Karpas-422 (cell line): ENCODE measurements around the gene TMCO4. TPM values are rescaled to one million over a fixed set of nuclear protein-coding genes. Genes with fewer than 3 reads are reported as not detected.

Experiments used
- DNase-seq: peaks from one replicate; pipeline ENCODE4 v3.0.0-alpha.2; 2015
- H2AFZ ChIP-seq: fragments of 200-600 bp; sonication (generic); 2 replicates; pipeline ENCODE4 v1.6.1; 2014; ENCODE audit warnings: antibody characterized with exemption, low read length, mixed read lengths
- H3K27ac ChIP-seq: fragments of 200-600 bp; sonication (generic); 2 replicates; pipeline ENCODE4 v1.5.1; 2014; ENCODE audit warnings: mild to moderate bottlenecking, low read length, moderate library complexity
- H3K27me3 ChIP-seq: fragments of 200-600 bp; sonication (generic); 2 replicates; pipeline ENCODE4 v1.6.1; 2014; ENCODE audit warnings: low read length, mixed read lengths
- H3K36me3 ChIP-seq: fragments of 200-600 bp; sonication (generic); 2 replicates; pipeline ENCODE4 v1.6.1; 2014; ENCODE audit warnings: low read length, mixed read lengths; ENCODE audit not compliant: insufficient read depth
- H3K4me1 ChIP-seq: fragments of 200-600 bp; sonication (generic); 2 replicates; pipeline ENCODE4 v1.6.1; 2014; ENCODE audit warnings: mild to moderate bottlenecking, low read length, mixed read lengths
- H3K4me2 ChIP-seq: fragments of 200-600 bp; sonication (generic); 2 replicates; pipeline ENCODE4 v1.6.1; 2014; ENCODE audit warnings: low read length, low read depth, mild to moderate bottlenecking; ENCODE audit not compliant: poor library complexity, severe bottlenecking
- H3K4me3 ChIP-seq: fragments of 200-600 bp; sonication (generic); 2 replicates; pipeline ENCODE4 v1.5.1; 2014; ENCODE audit warnings: mild to moderate bottlenecking, antibody characterized with exemption, low read length, mixed read lengths
- H3K79me2 ChIP-seq: fragments of 200-600 bp; sonication (generic); 2 replicates; pipeline ENCODE4 v1.6.1; 2014; ENCODE audit warnings: mild to moderate bottlenecking, low read length, mixed read lengths
- H3K9ac ChIP-seq: fragments of 200-600 bp; sonication (generic); 2 replicates; pipeline ENCODE4 v1.6.0; 2014; ENCODE audit warnings: low read length
- H3K9me2 ChIP-seq: fragments of 200-600 bp; sonication (generic), shearing (Covaris generic); replicated peaks from 2 replicates; pipeline ENCODE4 v1.6.0; 2014; ENCODE audit warnings: mild to moderate bottlenecking, low read length, moderate library complexity; ENCODE audit not compliant: insufficient read depth
- H3K9me3 ChIP-seq: fragments of 300-700, 200-600 bp; sonication (generic); 2 replicates; pipeline ENCODE4 v1.6.1; 2014; ENCODE audit warnings: low read length, mixed read lengths
- H4K20me1 ChIP-seq: fragments of 200-600 bp; sonication (generic); 2 replicates; pipeline ENCODE4 v1.6.1; 2014; ENCODE audit warnings: mild to moderate bottlenecking, antibody characterized with exemption, low read length, low read depth; ENCODE audit not compliant: insufficient read depth
- total RNA-seq: library from RNA; depleted of rRNA; stranded (reverse); fragments of >200 nt; shearing (Covaris generic); gene quantifications from 2 replicates; pipeline ENCODE4 v1.2.3, GENCODE V29; 2014; ENCODE audit warnings: low replicate concordance

The TMCO4 gene
- total RNA-seq, 1 experiment from 2014 or later, result 9.9 TPM

DNA sequence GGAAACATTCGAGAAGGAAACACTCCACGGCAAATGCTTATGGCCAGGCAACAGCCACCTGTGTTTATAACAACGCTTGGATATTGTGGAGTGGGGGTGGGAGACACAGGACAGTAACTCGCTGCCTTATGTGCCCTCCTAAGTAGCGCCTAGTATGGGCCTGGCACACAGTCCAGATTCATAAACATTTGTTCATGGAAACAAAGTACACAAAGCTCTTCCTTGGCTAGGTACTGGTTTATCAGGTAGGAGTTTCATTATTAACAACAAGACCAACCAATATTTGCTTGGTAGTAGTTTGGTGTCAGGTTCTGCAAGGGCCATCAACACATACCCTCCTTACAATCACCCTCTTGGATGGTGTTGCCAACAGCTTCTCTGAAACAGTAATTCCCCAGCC is 23.4 kb downstream of the TMCO4 start:
- H3K9ac ChIP-seq, result no peak overlapping the region
- H2AFZ ChIP-seq, result no peak overlapping the region
- no peaks in the 10 kb centered on the region for H3K4me1 ChIP-seq
- H4K20me1 ChIP-seq, result no peaks in the 10 kb centered on the region
- no peak overlapping the region for H3K4me3 ChIP-seq
- H3K27me3 ChIP-seq, result no peaks in the 10 kb centered on the region
- no peaks in the 10 kb centered on the region for H3K9me3 ChIP-seq
- H3K79me2 ChIP-seq, result no peaks in the 10 kb centered on the region
- no peak overlapping the region for H3K4me2 ChIP-seq
- no peak for DNase-seq
- no peak overlapping the region for H3K27ac ChIP-seq
- no peaks in the 10 kb centered on the region for H3K9me2 ChIP-seq
- peaks cover 4% of the 10 kb centered on the region for H3K36me3 ChIP-seq

DNA sequence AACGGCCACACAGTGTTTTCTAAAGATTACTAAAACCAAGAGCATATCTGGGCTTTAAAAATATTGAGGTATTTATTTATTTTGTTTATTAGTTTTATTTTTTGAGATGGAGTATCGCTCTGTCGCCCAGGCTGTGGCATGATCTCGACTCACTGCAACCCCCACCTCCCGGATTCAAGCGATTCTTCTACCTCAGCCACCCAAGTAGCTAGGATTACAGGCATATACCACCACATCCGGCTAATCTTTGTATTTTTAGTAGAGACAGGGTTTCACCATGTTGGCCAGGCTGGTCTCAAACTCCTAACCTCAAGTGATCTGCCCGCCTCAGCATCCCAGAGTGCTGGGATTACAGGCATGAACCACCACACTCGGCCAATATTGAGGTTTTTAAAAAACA is 23.9 kb downstream of the TMCO4 start:
- Histone ChIP-seq H3K9ac (no peak overlapping the region), H4K20me1 (no peaks in the 10 kb centered on the region)

GRCh38 chr1:19775317-19775716 is 24.4 kb downstream of the TMCO4 start:
- Histone ChIP-seq H3K9me2 (no peaks in the 10 kb centered on the region), H3K4me1 (no peaks in the 10 kb centered on the region), H3K27me3 (no peaks in the 10 kb centered on the region), H3K27ac (no peak overlapping the region), H3K79me2 (no peaks in the 10 kb centered on the region), H3K4me3 (no peak overlapping the region), H3K9ac (no peak overlapping the region), H3K36me3 (peaks cover 4% of the 10 kb centered on the region), H2AFZ (no peak overlapping the region), H3K4me2 (no peak overlapping the region), H3K9me3 (no peaks in the 10 kb centered on the region), H4K20me1 (no peaks in the 10 kb centered on the region)
- no peak for DNase-seq

More for the DNA sequence above, 23.9 kb downstream of the TMCO4 start:
- Histone ChIP-seq H3K27me3 (no peaks in the 10 kb centered on the region), H3K36me3 (peaks cover 4% of the 10 kb centered on the region), H3K4me3 (no peak overlapping the region), H3K9me2 (no peaks in the 10 kb centered on the region), H2AFZ (no peak overlapping the region), H3K9me3 (no peaks in the 10 kb centered on the region), H3K27ac (no peak overlapping the region), H3K79me2 (no peaks in the 10 kb centered on the region), H3K4me2 (no peak overlapping the region), H3K4me1 (no peaks in the 10 kb centered on the region)
- DNase-seq, result no peak

DNA sequence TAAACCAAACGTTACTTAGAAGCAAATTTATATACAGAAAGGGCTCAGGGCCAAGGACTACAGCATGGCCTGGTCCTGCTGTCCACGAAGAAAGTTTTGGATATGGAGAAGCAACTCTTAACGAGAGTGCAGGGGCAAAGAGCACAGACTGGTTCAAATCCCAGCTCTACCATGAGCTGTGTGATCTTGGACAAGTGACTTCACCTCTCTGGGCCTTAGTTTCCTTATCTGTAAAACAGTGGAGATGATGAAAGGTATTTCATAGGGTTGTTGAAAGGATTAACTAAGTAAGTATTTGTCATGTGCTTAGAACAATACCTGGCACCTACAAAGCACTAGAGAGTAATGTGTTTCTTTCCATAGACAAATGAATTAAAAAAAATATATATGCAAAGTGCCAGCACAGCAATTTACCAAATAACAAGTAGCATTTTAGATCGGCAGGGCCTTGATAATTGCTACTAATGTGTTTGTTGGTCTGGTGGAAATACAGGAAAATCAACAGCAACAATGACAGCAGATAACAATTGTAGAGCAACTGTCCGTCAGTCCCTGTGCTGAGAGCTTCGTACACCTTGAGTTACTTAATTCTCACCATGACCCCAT is 25.4 kb downstream of the TMCO4 start:
- H3K4me2 ChIP-seq, result no peak overlapping the region
- H3K27ac ChIP-seq, result no peak overlapping the region
- H3K27me3 ChIP-seq, result no peaks in the 10 kb centered on the region
- H3K4me3 ChIP-seq, result no peak overlapping the region
- no peaks in the 10 kb centered on the region for H3K9me2 ChIP-seq
- no peak for DNase-seq
- H3K4me1 ChIP-seq, result no peaks in the 10 kb centered on the region
- peaks cover 1% of the 10 kb centered on the region; the same call in 1 of the 2 replicates for H3K36me3 ChIP-seq
- H3K79me2 ChIP-seq, result no peaks in the 10 kb centered on the region
- no peak overlapping the region for H3K9ac ChIP-seq
- H2AFZ ChIP-seq, result no peak overlapping the region
- H3K9me3 ChIP-seq, result no peaks in the 10 kb centered on the region
- H4K20me1 ChIP-seq, result no peaks in the 10 kb centered on the region

DNA sequence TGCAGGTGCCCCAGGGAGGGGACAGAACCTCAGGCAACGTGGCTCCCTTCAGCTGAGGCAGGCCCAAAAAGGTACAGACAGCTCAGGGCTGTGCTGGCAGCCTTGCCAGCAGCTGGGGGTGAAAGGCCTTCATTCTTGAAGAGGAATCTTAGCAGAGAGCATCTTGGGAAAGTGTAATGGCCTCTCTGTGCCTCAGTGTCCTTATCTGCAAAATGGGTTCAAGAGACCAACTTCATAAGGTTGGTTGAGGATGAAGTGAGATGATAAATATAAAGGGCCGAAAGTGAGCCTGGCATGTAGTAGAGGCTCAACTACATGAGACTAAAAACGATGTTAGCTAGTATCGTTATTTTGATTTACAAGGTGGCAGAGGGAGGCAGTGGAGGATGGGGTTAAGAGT is 26.2 kb downstream of the TMCO4 start:
- Histone ChIP-seq H3K9me2 (no peaks in the 10 kb centered on the region), H3K4me2 (no peak overlapping the region), H3K27ac (no peak overlapping the region), H3K9me3 (no peaks in the 10 kb centered on the region), H3K9ac (no peak overlapping the region), H3K79me2 (no peaks in the 10 kb centered on the region), H3K36me3 (no peaks in the 10 kb centered on the region; the same call in 1 of the 2 replicates), H3K27me3 (no peaks in the 10 kb centered on the region), H4K20me1 (no peaks in the 10 kb centered on the region), H3K4me3 (no peak overlapping the region), H3K4me1 (no peaks in the 10 kb centered on the region), H2AFZ (no peak overlapping the region)
- DNase-seq, result no peak

- Histone ChIP-seq H3K9ac (no peak overlapping the region), H3K27ac (no peak overlapping the region), H3K9me3 (no peaks in the 10 kb centered on the region), H2AFZ (no peak overlapping the region), H3K4me1 (no peaks in the 10 kb centered on the region), H3K4me2 (no peak overlapping the region), H4K20me1 (no peaks in the 10 kb centered on the region), H3K79me2 (no peaks in the 10 kb centered on the region), H3K36me3 (no peaks in the 10 kb centered on the region), H3K4me3 (no peak overlapping the region), H3K9me2 (no peaks in the 10 kb centered on the region), H3K27me3 (no peaks in the 10 kb centered on the region)
- no peak for DNase-seq
Observed at GRCh38 chr1:19772053-19772452, 27.7 kb downstream of the TMCO4 start.

DNA sequence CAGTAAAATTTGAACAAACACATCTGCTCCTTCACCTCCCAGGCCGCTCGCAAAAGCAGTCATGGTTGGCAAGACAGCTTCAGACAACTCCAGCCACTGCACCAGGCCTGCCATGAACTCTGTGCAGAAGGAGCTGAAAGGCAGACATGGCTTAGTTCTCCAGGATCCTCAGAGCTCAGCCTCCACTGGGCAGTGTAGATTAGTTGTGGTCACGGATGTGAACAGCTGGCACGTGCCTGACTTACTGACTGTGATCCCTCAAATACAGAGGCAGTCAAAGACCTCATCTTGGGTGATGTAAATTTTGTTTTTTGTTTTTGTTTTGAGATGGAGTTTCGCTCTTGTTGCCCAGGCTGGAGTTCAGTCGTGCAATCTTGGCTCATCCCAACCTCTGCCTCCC is 28.4 kb downstream of the TMCO4 start:
- no peak for DNase-seq
- H3K9me2 ChIP-seq, result no peaks in the 10 kb centered on the region
- H2AFZ ChIP-seq, result no peak overlapping the region
- no peaks in the 10 kb centered on the region for H3K9me3 ChIP-seq
- H4K20me1 ChIP-seq, result no peaks in the 10 kb centered on the region
- no peaks in the 10 kb centered on the region for H3K79me2 ChIP-seq
- H3K36me3 ChIP-seq, result no peaks in the 10 kb centered on the region
- no peaks in the 10 kb centered on the region for H3K27me3 ChIP-seq
- H3K4me3 ChIP-seq, result no peak overlapping the region
- no peak overlapping the region for H3K4me2 ChIP-seq
- H3K4me1 ChIP-seq, result no peaks in the 10 kb centered on the region
- H3K27ac ChIP-seq, result no peak overlapping the region
- H3K9ac ChIP-seq, result no peak overlapping the region

DNA sequence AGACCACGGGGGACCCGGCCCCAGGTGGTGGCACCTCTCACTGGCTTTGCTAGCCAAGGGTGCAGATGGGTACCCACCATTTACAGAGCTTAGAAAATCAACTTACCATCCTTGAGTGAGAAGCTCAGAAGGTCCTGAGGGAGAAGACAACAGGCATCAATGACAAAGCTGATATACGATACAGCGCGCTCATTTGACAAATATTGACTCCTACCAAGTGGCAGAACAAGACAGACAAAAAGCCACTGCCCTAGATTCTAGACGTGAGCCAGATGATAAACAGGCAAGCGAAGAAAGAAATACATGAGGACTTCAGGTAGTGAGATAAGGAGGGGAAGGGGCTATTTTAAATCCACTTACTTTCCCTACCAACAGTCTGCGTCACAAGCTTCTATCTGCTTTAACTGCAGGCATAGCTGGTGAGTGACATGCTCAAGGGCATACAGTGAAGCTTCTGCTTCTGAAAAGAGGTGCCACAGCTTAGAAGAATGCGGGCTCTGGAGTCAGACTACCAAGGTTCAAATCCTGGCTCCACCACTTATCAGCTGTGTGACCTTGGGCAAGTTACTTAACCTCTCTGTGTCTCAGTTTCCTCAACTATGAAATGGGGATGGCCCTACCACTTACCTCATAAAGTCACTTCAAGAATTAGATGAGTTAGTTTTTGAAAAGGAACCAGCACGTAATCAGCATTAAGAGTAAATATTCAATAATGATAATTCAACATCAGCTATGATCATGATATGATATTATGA is 29.1 kb downstream of the TMCO4 start:
- Histone ChIP-seq H3K79me2 (no peaks in the 10 kb centered on the region), H3K9me2 (no peaks in the 10 kb centered on the region), H4K20me1 (no peaks in the 10 kb centered on the region), H3K9ac (no peak overlapping the region), H3K4me3 (no peak overlapping the region), H3K27me3 (no peaks in the 10 kb centered on the region), H3K9me3 (no peaks in the 10 kb centered on the region), H3K36me3 (no peaks in the 10 kb centered on the region), H3K4me2 (no peak overlapping the region), H3K4me1 (no peaks in the 10 kb centered on the region), H3K27ac (no peak overlapping the region), H2AFZ (no peak overlapping the region)
- DNase-seq, result no peak
